ENCODE measurements around the gene FBXL17.
A peak's percentile ranks its signal among the peaks of the same experiment; 100 is the strongest.
"Not testable (repeated sequence)": the region's sequence is repeated elsewhere in the genome, so short reads cannot be mapped to it uniquely, and the experiment has no call there.

Gene FBXL17

DNA sequence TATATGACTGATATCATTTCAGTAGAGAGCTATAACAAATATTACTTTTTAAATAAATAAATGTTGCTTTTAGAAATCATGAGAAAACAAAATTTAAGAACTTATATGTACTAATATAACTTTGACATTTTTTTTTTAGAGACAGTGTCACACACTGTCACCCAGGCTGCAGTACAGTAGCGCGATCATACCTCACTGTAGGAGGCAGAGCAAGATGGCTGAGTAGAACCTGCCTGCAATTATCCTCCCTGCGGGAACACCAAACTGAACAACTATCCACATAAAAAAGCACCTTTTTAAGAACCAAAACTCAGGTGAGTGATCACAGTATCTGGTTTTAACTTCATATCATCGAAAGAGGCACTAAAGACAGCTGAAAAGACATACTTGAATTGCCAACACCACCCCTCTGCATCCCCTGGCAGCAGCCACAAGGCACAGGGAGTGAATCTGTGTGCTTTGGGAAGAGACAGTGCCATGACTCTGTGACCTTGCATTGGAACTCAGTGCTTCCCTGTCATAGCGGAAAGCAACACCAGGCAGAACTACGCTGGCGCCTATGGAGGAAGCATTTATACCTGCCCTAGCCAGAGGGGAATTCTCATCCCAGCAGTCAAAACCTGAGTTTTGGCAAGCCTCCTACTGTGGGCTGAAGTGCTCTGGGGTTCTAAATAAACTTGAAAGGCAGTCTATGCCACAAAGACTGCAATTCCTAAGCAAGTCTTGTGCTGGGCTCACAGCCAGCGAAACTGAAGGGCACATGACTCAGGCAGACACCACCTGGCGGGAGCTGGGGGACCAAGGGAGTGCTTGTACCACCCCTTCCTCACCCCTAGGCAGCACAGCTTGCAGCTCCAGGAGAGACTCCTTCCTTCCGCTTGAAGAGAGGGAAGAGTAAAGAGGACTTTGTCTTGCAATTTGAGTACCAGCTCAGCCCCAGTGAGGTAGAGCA is 142.7 kb downstream of the FBXL17 start:
- DNase-seq, result no peak

GRCh38 chr5:108238461-108238860 is 143.4 kb downstream of the FBXL17 start:
- no peak for DNase-seq

- DNase-seq, result no peak
Measured at GRCh38 chr5:108233617-108234155, 148.2 kb downstream of the FBXL17 start.

DNA sequence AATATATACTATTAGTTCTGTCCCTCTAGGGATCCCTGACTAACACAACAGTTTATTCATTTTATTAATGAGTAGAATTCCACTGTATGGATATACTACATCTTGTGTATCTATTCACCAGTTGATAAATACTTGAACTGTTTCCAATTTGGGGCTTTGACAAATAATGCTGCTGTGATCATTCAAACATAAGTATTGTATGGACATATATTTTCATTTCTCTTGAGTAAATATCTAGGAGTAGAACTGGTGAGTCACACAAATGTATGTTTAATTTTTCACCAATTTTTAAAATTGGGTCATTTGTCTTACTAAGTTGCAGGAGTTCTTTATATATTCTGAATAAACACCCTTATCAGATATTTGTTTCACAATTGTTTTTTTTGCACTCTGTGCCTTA is 149.1 kb downstream of the FBXL17 start:
- no peak for DNase-seq

- no peak for DNase-seq
Measured at GRCh38 chr5:108222011-108222410, 159.9 kb downstream of the FBXL17 start.

DNA sequence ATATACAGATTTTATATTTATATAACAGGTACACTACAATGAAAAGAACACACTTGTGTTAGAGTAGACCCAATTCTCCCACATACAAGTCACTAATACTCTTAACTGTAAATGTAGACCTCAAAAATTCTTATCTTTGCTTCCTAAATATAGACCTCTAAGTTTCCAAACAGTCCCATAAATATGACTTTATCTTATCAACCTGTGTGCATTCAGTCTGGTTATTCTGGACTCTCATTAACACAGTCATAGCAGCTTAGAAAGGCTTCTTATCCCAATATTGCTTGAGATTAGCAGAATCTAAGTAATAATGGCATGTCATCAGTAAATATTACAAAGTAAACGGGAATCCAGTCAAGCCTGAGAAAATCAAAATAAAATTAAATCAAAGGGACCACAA is 161.1 kb downstream of the FBXL17 start:
- DNase-seq, result no peak

GRCh38 chr5:108216890-108217289 is 165.0 kb downstream of the FBXL17 start:
- no peak for DNase-seq

- DNase-seq, result no peak
Measured at GRCh38 chr5:108214857-108215256, 167.0 kb downstream of the FBXL17 start.

- DNase-seq, result no peak
Measured at GRCh38 chr5:108212775-108213346, 169.0 kb downstream of the FBXL17 start.

- no peak for DNase-seq
Measured at GRCh38 chr5:108206707-108207106, 175.2 kb downstream of the FBXL17 start.

- no peak for DNase-seq
Measured at GRCh38 chr5:108201721-108202120, 180.2 kb downstream of the FBXL17 start.

DNA sequence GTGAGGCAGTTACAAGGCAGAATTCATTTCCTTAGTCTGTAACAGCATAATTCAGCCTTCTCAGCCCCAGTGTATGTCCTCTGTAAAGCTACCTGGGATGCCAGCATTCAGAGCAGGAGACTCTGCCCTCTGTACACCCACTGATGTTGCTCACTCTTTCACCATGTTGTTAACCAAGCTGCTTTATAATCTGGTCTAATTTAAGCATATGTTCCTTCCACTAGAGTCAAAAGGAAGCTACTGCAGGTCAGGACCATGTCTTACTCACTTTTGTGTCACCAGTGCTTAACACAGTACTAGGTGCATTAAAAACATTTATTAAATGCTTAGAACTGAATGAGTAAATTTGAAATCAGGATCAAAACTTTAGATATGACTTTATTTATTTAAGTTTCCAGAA is 185.6 kb downstream of the FBXL17 start:
- DNase-seq, result no peak

DNA sequence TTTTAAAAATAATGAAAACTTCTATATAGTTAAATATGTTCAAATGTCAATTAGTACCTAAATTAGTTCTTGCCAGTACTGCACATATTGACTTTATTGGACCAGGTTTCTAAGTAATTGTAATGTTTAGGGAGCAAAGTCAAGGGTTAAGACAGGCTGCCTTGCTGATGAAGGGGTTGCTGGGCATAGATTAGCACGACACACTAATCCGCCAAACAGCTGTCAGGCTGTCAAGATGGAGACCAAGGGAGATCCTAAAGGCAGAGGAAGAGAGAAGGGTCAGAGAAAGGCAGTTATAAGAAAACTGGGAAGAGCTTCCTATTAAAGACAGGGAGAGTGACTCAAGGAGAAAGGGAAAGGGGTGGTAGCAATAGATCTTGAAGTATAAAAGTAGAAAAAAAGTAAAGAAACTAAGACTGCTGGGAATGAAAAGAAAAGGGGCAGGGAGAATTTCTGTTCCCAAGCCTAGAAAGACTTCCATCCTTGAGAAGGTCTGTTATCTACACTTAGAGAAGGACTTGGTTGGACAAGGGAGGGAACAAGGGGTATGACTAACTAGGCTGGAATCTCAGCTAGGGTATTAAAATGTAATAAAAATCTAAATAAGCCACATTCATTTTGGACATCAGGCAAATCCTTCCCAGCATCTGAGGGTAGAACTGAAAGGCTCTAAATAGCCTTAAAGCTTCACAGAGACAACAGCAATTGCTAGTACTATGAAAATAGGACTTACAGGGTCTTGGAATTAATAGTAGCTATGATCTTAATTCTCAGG is 188.7 kb downstream of the FBXL17 start:
- DNase-seq, result peak in 1 of 2 experiments; percentile 13

DNA sequence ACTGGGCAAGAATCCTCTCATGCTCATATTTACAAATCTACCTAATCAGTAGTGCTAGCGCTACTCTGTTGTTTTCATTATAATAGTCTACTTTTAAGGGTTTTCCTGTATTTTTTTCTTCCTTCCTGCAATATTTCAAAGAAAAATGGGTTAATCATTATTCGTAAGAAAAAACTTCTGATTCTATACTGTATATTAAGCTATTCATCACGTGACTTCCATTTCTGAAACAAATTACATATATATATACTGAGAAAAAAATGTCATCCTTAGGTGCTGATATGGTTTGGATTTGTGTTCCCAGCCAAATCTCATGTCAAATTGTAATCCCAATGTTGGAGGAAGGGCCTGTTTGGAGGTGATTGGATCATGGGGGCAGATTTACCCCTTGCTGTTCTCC is 197.0 kb downstream of the FBXL17 start:
- DNase-seq, result no peak

DNA sequence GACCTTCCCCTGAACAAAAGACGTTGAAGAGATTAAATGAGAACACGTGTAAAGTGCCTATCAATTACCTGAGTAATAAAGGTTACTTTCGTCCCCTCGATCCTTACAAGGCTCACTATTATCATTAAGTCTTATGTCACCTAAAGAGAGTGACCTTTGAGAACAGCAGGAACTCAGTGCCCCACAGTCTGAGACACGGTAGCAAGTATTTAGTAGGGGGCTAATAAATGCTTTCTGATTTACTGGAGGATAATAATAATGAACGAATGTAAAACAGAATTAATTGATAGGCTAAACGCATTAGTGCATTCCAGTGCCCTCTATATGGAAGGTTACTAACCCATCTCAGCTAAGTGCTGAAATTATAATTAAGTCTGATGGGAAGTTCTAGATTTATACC is 199.9 kb downstream of the FBXL17 start:
- no peak for DNase-seq

- DNase-seq, result no peak
Measured at GRCh38 chr5:108174286-108174685, 207.6 kb downstream of the FBXL17 start.

DNA sequence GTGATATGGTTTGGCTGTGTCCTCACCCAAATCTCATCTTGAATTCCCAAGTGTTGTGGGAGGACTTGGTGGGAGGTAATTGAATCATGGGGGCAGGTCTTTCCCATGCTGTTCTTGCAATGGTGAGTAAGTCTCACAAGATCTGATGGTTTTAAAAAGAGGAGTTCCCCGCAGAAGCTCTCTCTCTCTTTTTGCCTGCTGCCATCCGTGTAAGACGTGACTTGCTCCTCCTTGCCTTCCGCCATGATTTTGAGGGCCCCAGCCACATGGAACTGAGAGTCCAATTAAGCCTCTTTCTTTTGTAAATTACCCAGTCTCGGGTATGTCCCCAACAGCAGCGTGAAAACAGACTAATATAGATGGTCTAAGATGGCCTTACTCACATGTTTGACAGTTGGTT is 210.1 kb downstream of the FBXL17 start:
- DNase-seq, result no peak

DNA sequence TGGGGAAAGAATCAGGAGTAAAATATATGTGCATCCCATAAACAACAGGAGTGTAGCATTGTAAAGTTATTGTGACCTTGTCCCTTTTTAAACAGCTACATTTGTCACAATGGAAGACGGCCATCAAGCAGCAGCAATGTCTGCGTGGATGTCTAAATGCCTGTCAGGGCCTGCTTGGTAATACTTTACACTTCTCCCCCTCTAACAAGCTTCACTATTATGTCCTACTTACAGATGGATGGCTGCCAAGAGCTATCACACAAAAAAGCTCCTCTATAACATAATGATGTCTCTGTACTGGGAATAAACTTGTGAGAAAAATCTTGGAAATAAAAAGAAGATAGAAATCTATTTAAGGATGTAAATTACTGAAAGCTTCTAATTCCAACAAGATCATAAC is 213.0 kb downstream of the FBXL17 start:
- no peak for DNase-seq

GRCh38 chr5:108167174-108167573 is 214.7 kb downstream of the FBXL17 start:
- no peak for DNase-seq

- DNase-seq, result no peak
Measured at GRCh38 chr5:108164574-108164973, 217.3 kb downstream of the FBXL17 start.

DNA sequence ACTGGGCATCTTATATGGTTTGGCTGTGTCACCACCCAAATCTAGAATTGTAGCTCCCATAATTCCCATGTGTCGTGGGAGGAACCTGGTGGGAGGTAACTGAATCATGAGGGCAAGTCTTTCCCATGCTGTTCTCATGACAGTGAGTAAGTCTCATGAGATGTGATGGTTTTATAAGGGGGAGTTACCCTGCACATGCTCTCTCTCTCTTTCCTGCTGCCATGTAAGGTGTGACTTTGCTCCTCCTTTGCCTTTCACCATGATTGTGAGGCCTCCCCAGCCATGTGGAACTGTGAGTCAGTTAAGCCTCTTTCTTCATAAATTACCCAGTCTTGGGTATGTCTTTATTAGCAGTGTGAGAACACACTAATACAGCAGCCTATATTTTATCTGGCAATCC is 229.0 kb downstream of the FBXL17 start:
- not testable (repeated sequence) for DNase-seq

DNA sequence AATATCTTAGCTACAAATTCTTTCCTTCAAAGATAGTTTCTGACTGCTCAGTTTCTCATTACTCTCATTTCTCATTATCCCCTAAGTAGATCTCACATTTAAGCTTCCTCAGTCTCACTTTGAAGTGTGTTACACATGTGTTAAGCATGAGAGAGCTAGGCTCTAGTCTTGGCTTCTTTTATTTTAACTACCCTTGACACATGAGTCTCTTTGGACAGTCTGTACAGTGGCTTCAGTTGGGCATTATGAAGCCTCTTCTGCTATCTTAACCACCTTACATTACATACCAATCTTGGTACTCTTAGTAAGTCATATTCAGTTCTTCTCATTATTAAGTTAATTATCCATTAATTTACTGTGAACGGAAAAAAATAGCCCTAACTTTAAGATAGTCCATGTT is 232.5 kb downstream of the FBXL17 start:
- DNase-seq, result no peak

GRCh38 chr5:108148715-108149139 is 233.2 kb downstream of the FBXL17 start:
- no peak for DNase-seq

Data from SW 1271 (cell line).